Vagina (tissue), 2 donors: ENCODE data around the gene SVEP1. TPM values are rescaled to one million over a fixed set of nuclear protein-coding genes. Genes with fewer than 3 reads are reported as not detected.
A peak's percentile ranks its signal among the peaks of the same experiment; 100 is the strongest.
"Not testable (repeated sequence)": the region's sequence is repeated elsewhere in the genome, so short reads cannot be mapped to it uniquely, and the experiment has no call there.

Experiments
- DNase-seq, 2 donors: peaks; one replicate each; pipeline ENCODE4 v3.0.0-alpha.2; 2017; ENCODE audit errors: extremely low spot score in 2 of 2
- H3K27ac ChIP-seq: fragments of 200-600 bp; sonication (generic); one replicate; pipeline ENCODE4 v1.5.1; 2019
- H3K27me3 ChIP-seq: fragments of 200-600 bp; sonication (generic); one replicate; pipeline ENCODE4 v1.5.1; 2019
- H3K36me3 ChIP-seq, 2 donors: fragments of 200-600 bp; sonication (generic); one replicate each; pipeline ENCODE4 v1.5.1; 2017 to 2019
- H3K4me1 ChIP-seq: fragments of 200-600 bp; sonication (generic); one replicate; pipeline ENCODE4 v1.5.1; 2019
- H3K4me3 ChIP-seq, 2 donors: fragments of 200-600 bp; sonication (generic); 1 replicate in 1 of 2; 2 replicates in 1 of 2; pipeline ENCODE4 v1.5.1; 2016 to 2019
- H3K9me3 ChIP-seq: fragments of 200-600 bp; sonication (generic); one replicate; pipeline ENCODE4 v1.5.1; 2019
- CTCF ChIP-seq, 3 experiments: fragments of 450-650 bp in 2 of 3; fragments of 200-600 bp in 1 of 3; sonication (generic) in 1 of 3; IDR thresholded peaks; one replicate each; pipeline ENCODE4 v1.5.1; 2017 to 2019; ENCODE audit warnings: antibody characterized with exemption in 3 of 3, mild to moderate bottlenecking in 2 of 3, moderate library complexity in 2 of 3
- POLR2A ChIP-seq, 2 donors: fragments of 450-650 bp; IDR thresholded peaks; one replicate each; pipeline ENCODE4 v1.6.1; 2017; ENCODE audit warnings: antibody characterized with exemption in 2 of 2, mild to moderate bottlenecking in 2 of 2, moderate library complexity in 2 of 2
- POLR2AphosphoS5 ChIP-seq, 2 donors: sonication (generic); formaldehyde crosslinking; IDR thresholded peaks; one replicate each; pipeline ENCODE4 v1.9.0; 2017; ENCODE audit warnings: antibody characterized with exemption in 2 of 2, mild to moderate bottlenecking in 2 of 2, low read depth in 1 of 2; ENCODE audit not compliant: insufficient read depth in 1 of 2
- intact Hi-C: fragments of 100-400 bp; cut with DNase I; formaldehyde crosslinking; loops from one replicate; pipeline ENCODE4 v1.15.1; 2023
- total RNA-seq: library from RNA; depleted of rRNA; stranded (reverse); fragments of >200 nt; gene quantifications from one replicate; pipeline ENCODE4 v1.2.3, GENCODE V29; 2016

Gene SVEP1
- total RNA-seq, 1 donor from 2014 or later = 84.5 TPM

GRCh38 chr9:110370315-110370714 is 209.2 kb downstream of the SVEP1 start:
- Histone ChIP-seq H3K36me3 (peaks cover 0 to 6% of the 10 kb centered on the region in 2 donors), H3K4me1 (no peaks in the 10 kb centered on the region), H3K27ac (no peak overlapping the region), H3K27me3 (no peaks in the 10 kb centered on the region), H3K4me3 (no peak overlapping the region), H3K9me3 (no peaks in the 10 kb centered on the region)
- TF ChIP-seq CTCF (IDR thresholded peaks at IDR 0.05) (no peak), POLR2AphosphoS5 (IDR thresholded peaks at IDR 0.05; ENCODE audit: insufficient read depth in 1 of 2, low read depth in 1 of 2) (peak in 1 of 2 donors; percentile 38), POLR2A (IDR thresholded peaks at IDR 0.05) (no peak)
- intact Hi-C loops = no loop called here
- no peak for DNase-seq

- no peak overlapping the region for H3K4me3 ChIP-seq
- intact Hi-C loops = no loop called here
- H3K27ac ChIP-seq = no peak overlapping the region
- no peaks in the 10 kb centered on the region for H3K9me3 ChIP-seq
- DNase-seq = no peak
- H3K4me1 ChIP-seq = no peaks in the 10 kb centered on the region
- no peaks in the 10 kb centered on the region for H3K27me3 ChIP-seq
- no peaks in the 10 kb centered on the region for H3K36me3 ChIP-seq
- TF ChIP-seq POLR2AphosphoS5 (IDR thresholded peaks at IDR 0.05; ENCODE audit: insufficient read depth in 1 of 2, low read depth in 1 of 2) (no peak), POLR2A (IDR thresholded peaks at IDR 0.05) (no peak), CTCF (IDR thresholded peaks at IDR 0.05) (no peak)
These were observed 215.1 kb downstream of the SVEP1 start for GRCh38 chr9:110364451-110364850.

- H3K27ac ChIP-seq, H3K36me3 ChIP-seq, H3K4me3 ChIP-seq, intact Hi-C loops, H3K4me1 ChIP-seq, DNase-seq, H3K9me3 ChIP-seq, H3K27me3 ChIP-seq: not testable (repeated sequence)
These were observed 220.5 kb downstream of the SVEP1 start for GRCh38 chr9:110358992-110359391.

GRCh38 chr9:110357505-110357904 is 222.0 kb downstream of the SVEP1 start:
- no peak for TF ChIP-seq CTCF (IDR thresholded peaks at IDR 0.05)
- Histone ChIP-seq H3K27ac (no peak overlapping the region), H3K4me1 (no peaks in the 10 kb centered on the region), H3K9me3 (no peaks in the 10 kb centered on the region), H3K36me3 (no peaks in the 10 kb centered on the region), H3K27me3 (no peaks in the 10 kb centered on the region), H3K4me3 (no peak overlapping the region)
- DNase-seq = no peak
- intact Hi-C loops = no loop called here

GRCh38 chr9:110356639-110357395 is 222.7 kb downstream of the SVEP1 start:
- Histone ChIP-seq H3K27ac (no peak overlapping the region), H3K9me3 (no peaks in the 10 kb centered on the region), H3K36me3 (no peaks in the 10 kb centered on the region), H3K27me3 (no peaks in the 10 kb centered on the region), H3K4me1 (peaks cover under 1% of the 10 kb centered on the region), H3K4me3 (no peak overlapping the region)
- DNase-seq = no peak
- TF ChIP-seq POLR2AphosphoS5 (IDR thresholded peaks at IDR 0.05; ENCODE audit: insufficient read depth in 1 of 2, low read depth in 1 of 2) = no peak
- intact Hi-C loops = no loop called here

GRCh38 chr9:110355911-110356310 is 223.6 kb downstream of the SVEP1 start:
- no peaks in the 10 kb centered on the region for H3K9me3 ChIP-seq
- no peaks in the 10 kb centered on the region for H3K27me3 ChIP-seq
- peaks cover 8% of the 10 kb centered on the region for H3K4me1 ChIP-seq
- intact Hi-C loops = no loop called here
- TF ChIP-seq POLR2AphosphoS5 (IDR thresholded peaks at IDR 0.05; ENCODE audit: insufficient read depth in 1 of 2, low read depth in 1 of 2) = no peak
- TF ChIP-seq POLR2A (IDR thresholded peaks at IDR 0.05) = no peak
- no peak for TF ChIP-seq CTCF (IDR thresholded peaks at IDR 0.05)
- H3K4me3 ChIP-seq = no peak overlapping the region
- H3K36me3 ChIP-seq = no peaks in the 10 kb centered on the region
- no peak overlapping the region for H3K27ac ChIP-seq
- no peak for DNase-seq
